ENCODE data around the gene PCDHA1. TPM values are rescaled to one million over a fixed set of nuclear protein-coding genes. Genes with fewer than 3 reads are reported as not detected.

PCDHA1 gene
- total and polyA plus RNA-seq, 10 donors, result 0.05 TPM; not detected in 9

- TF ChIP-seq POLR2A (IDR thresholded peaks at IDR 0.05), result no peak
- TF ChIP-seq, protein P1, sequence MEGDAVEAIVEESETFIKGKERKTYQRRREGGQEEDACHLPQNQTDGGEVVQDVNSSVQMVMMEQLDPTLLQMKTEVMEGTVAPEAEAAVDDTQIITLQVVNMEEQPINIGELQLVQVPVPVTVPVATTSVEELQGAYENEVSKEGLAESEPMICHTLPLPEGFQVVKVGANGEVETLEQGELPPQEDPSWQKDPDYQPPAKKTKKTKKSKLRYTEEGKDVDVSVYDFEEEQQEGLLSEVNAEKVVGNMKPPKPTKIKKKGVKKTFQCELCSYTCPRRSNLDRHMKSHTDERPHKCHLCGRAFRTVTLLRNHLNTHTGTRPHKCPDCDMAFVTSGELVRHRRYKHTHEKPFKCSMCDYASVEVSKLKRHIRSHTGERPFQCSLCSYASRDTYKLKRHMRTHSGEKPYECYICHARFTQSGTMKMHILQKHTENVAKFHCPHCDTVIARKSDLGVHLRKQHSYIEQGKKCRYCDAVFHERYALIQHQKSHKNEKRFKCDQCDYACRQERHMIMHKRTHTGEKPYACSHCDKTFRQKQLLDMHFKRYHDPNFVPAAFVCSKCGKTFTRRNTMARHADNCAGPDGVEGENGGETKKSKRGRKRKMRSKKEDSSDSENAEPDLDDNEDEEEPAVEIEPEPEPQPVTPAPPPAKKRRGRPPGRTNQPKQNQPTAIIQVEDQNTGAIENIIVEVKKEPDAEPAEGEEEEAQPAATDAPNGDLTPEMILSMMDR (IDR thresholded peaks at IDR 0.05 in 8 of 11, conservative IDR thresholded peaks at IDR 0.05 in 3 of 11), result no peak
- no peak for TF ChIP-seq POLR2AphosphoS5 (IDR thresholded peaks at IDR 0.05)
- intact Hi-C loops (cut with DNase I; ENCODE audit: low total_unique reads), result no loop called here
Measured at GRCh38 chr5:140951636-140952035, 165.7 kb downstream of the PCDHA1 start.

DNA sequence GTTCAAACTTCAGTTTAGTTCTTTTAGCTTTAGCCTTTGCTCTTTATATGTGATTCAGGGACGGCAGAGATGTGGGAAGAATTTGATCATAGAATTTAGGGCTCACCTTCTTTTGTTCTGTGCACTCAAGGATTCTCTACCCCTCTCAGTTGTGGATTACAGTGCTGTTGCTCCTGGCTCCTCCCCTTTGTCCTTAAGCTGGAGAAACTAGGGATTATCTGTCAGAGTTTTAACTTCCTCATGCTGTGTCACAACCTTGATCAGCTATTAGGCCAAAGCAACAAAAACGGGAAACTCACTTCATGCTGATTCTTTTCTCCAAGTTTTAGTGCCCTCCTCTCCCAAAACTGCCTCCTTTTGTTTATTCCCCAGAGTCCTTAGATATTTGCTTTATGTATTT, 167.3 kb downstream of the PCDHA1 start:
- TF ChIP-seq POLR2A (IDR thresholded peaks at IDR 0.05), result no peak
- TF ChIP-seq, protein P1 (IDR thresholded peaks at IDR 0.05 in 8 of 11, conservative IDR thresholded peaks at IDR 0.05 in 3 of 11), result no peak
- no peak for TF ChIP-seq POLR2AphosphoS5 (IDR thresholded peaks at IDR 0.05)
- Histone ChIP-seq H3K36me3 (no peaks in the 10 kb centered on the region), H3K27me3 (replicated peaks in 1 of 7) (no peaks in the 10 kb centered on the region), H3K9me3 (peaks cover 0 to 24% (median 0%) of the 10 kb centered on the region in 8 donors), H3K4me1 (no peaks in the 10 kb centered on the region), H3K27ac (peak overlapping the region in 1 of 8 donors; percentile 22), H3K4me3 (no peak overlapping the region)
- intact Hi-C loops (cut with DNase I; ENCODE audit: low total_unique reads), result no loop called here
- WGBS, 5 donors, result 31 to 59% (median 46%) methylated on average over 2 of the region's 2 CpGs
- DNase-seq, result no peak

More at GRCh38 chr5:140951636-140952035, 165.7 kb downstream of the PCDHA1 start:
- H3K4me3 ChIP-seq, result no peak overlapping the region
- H3K27me3 ChIP-seq (replicated peaks in 1 of 7), result no peaks in the 10 kb centered on the region
- H3K27ac ChIP-seq, result no peak overlapping the region
- no peaks in the 10 kb centered on the region for H3K4me1 ChIP-seq
- WGBS, 5 donors, result 74 to 88% (median 75%) methylated on average over 6 of the region's 6 CpGs
- no peak for DNase-seq
- H3K36me3 ChIP-seq, result no peaks in the 10 kb centered on the region
- H3K9me3 ChIP-seq, result peaks cover 0 to 24% (median 0%) of the 10 kb centered on the region in 8 donors

DNA sequence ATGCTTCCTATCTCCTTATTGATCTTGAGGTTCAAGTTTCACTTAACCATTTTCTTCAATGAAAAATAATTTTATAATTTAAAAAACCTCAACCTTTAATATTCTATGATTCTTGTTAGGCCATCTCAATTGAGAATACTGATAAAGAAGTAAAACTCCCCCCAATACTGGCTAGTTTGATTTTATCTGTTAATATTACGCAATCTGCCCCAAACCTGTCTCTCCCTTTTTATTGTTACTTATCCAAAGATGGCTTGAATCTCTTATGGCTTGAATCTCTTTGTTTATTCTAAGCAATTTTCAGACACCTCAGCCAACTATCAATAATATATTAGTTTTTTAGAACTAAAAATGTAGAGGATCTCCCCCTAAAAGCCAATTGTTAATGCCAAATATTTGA, 176.2 kb downstream of the PCDHA1 start:
- no peak for TF ChIP-seq POLR2A (IDR thresholded peaks at IDR 0.05)
- TF ChIP-seq POLR2AphosphoS5 (IDR thresholded peaks at IDR 0.05), result no peak
- TF ChIP-seq, protein P1 (IDR thresholded peaks at IDR 0.05 in 8 of 11, conservative IDR thresholded peaks at IDR 0.05 in 3 of 11), result no peak
- Histone ChIP-seq H3K4me1 (peaks cover 0 to 13% (median 0%) of the 10 kb centered on the region in 6 donors), H3K27me3 (replicated peaks in 1 of 7) (peaks cover 2 to 33% (median 12%) of the 10 kb centered on the region in 7 donors), H3K27ac (no peak overlapping the region), H3K9me3 (peaks cover 0 to 8% (median 0%) of the 10 kb centered on the region in 8 donors), H3K36me3 (no peaks in the 10 kb centered on the region), H3K4me3 (no peak overlapping the region)
- WGBS, 5 donors, result 81 to 97% (median 87%) methylated on average over 1 of the region's 1 CpG
- intact Hi-C loops (cut with DNase I; ENCODE audit: low total_unique reads), result no loop called here
- DNase-seq, result no peak

DNA sequence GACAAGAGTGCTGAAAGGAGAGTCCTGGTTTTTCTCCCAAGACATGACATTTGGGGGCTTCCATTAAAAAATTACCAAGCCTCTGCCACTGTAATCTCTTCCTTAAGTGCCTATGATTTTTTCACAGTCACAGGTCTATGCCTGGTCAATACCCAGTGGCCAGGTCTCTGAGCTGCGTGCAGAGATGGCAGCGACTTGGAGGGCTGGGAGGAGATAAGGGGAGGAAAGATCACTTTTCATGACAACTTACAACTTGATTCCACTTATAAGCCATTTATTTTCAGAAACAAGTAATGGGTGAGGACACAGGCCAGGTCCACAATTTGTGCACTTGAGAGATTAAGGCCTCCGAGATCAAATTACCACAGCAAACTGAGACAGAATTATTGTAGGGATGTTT, 178.4 kb downstream of the PCDHA1 start:
- WGBS, 5 donors, result 63 to 80% (median 68%) methylated on average over 3 of the region's 3 CpGs

More for the DNA sequence above, 178.4 kb downstream of the PCDHA1 start:
- no peak for DNase-seq
- Histone ChIP-seq H3K9me3 (peaks cover 0 to 8% (median 0%) of the 10 kb centered on the region in 8 donors), H3K27ac (no peak overlapping the region), H3K27me3 (replicated peaks in 1 of 7) (peaks cover 2 to 41% (median 21%) of the 10 kb centered on the region in 7 donors), H3K4me1 (peaks cover 0 to 18% (median 0%) of the 10 kb centered on the region in 6 donors), H3K36me3 (no peaks in the 10 kb centered on the region), H3K4me3 (no peak overlapping the region)
- TF ChIP-seq POLR2A (IDR thresholded peaks at IDR 0.05), result no peak
- no peak for TF ChIP-seq POLR2AphosphoS5 (IDR thresholded peaks at IDR 0.05)
- TF ChIP-seq, protein P1 (IDR thresholded peaks at IDR 0.05 in 8 of 11, conservative IDR thresholded peaks at IDR 0.05 in 3 of 11), result no peak
- intact Hi-C loops (cut with DNase I; ENCODE audit: low total_unique reads), result no loop called here

Measured in spleen (tissue), 11 donors.